PFSK-1 (cell line): ENCODE measurements around the gene DCAF8.

Experiments
- FOXP2 ChIP-seq: optimal IDR thresholded peaks from 2 replicates; pipeline ENCODE3; 2011; ENCODE audit warnings: borderline replicate concordance, control low read depth, inconsistent platforms; ENCODE audit not compliant: insufficient read depth; ENCODE audit errors: extremely low read length, extremely low read depth
- POLR2AphosphoS5 ChIP-seq: IDR thresholded peaks from 2 replicates; pipeline ENCODE4 v1.6.1; 2012; ENCODE audit warnings: low read depth, mild to moderate bottlenecking, control low read depth, low read length, moderate library complexity
- SIN3A ChIP-seq: IDR thresholded peaks from 2 replicates; pipeline ENCODE4 v1.6.1; 2012; ENCODE audit warnings: mild to moderate bottlenecking, low read length, moderate library complexity, borderline replicate concordance; ENCODE audit not compliant: insufficient read depth
- TAF1 ChIP-seq: IDR thresholded peaks from 2 replicates; pipeline ENCODE4 v1.6.1; 2012; ENCODE audit warnings: low read length, control low read depth, borderline replicate concordance; ENCODE audit not compliant: insufficient read depth
- TF ChIP-seq, protein P1 (sequence below), 2 experiments: IDR thresholded peaks; 2 replicates each; pipeline versions ENCODE4 v1.6.1 to v1.8.0; 2011 to 2012; ENCODE audit warnings: low read depth in 2 of 2, low read length in 2 of 2, control low read depth in 1 of 2, inconsistent platforms in 1 of 2, mild to moderate bottlenecking in 1 of 2, moderate library complexity in 1 of 2; ENCODE audit not compliant: insufficient read depth in 1 of 2

DCAF8 gene

DNA sequence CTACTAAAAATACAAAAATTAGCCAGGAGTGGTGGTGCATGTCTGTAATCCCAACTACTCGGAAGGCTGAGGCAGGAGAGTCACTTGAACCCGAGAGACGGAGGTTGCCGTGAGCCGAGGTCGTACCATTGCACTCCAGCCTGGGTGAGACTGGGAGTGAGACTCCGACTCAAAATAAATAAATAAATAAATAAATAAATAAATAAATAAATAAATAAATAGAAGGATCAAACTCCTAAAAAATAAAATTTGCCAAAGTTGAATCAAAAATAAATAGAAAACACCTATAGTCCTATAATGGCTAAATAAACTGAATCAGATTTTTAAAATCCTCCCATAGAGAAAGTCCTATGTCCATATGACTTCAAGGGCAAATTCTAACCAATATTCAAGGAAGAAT is 37.8 kb upstream of the DCAF8 start:
- no peak for TF ChIP-seq FOXP2
- TF ChIP-seq POLR2AphosphoS5: no peak
- TF ChIP-seq, protein P1, sequence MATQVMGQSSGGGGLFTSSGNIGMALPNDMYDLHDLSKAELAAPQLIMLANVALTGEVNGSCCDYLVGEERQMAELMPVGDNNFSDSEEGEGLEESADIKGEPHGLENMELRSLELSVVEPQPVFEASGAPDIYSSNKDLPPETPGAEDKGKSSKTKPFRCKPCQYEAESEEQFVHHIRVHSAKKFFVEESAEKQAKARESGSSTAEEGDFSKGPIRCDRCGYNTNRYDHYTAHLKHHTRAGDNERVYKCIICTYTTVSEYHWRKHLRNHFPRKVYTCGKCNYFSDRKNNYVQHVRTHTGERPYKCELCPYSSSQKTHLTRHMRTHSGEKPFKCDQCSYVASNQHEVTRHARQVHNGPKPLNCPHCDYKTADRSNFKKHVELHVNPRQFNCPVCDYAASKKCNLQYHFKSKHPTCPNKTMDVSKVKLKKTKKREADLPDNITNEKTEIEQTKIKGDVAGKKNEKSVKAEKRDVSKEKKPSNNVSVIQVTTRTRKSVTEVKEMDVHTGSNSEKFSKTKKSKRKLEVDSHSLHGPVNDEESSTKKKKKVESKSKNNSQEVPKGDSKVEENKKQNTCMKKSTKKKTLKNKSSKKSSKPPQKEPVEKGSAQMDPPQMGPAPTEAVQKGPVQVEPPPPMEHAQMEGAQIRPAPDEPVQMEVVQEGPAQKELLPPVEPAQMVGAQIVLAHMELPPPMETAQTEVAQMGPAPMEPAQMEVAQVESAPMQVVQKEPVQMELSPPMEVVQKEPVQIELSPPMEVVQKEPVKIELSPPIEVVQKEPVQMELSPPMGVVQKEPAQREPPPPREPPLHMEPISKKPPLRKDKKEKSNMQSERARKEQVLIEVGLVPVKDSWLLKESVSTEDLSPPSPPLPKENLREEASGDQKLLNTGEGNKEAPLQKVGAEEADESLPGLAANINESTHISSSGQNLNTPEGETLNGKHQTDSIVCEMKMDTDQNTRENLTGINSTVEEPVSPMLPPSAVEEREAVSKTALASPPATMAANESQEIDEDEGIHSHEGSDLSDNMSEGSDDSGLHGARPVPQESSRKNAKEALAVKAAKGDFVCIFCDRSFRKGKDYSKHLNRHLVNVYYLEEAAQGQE (IDR thresholded peaks at IDR 0.05; ENCODE audit: insufficient read depth in 1 of 2, low read depth in 2 of 2, low read length in 2 of 2): no peak
- TF ChIP-seq TAF1: no peak
- TF ChIP-seq SIN3A: no peak

DNA sequence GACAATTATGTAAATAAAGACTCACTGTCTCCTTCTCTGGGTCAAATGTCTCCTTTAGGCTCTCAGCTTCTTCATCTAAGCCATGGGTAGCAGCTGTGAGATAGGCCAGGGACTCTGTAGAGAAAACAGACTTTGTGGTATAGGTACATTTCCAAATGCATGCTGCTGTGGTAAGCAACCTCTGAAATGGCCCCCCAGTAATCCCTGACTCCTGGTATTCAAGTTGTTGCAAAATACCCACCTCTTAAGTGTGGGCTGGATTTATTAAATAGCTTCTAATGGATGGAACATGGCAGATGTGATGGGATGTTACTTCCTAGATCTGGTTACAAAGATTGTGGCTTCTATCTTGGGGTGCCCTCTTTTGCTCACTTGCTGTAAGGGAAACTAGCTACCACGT is 33.7 kb upstream of the DCAF8 start:
- TF ChIP-seq, protein P1 (IDR thresholded peaks at IDR 0.05; ENCODE audit: insufficient read depth in 1 of 2, low read depth in 2 of 2, low read length in 2 of 2): no peak

DNA sequence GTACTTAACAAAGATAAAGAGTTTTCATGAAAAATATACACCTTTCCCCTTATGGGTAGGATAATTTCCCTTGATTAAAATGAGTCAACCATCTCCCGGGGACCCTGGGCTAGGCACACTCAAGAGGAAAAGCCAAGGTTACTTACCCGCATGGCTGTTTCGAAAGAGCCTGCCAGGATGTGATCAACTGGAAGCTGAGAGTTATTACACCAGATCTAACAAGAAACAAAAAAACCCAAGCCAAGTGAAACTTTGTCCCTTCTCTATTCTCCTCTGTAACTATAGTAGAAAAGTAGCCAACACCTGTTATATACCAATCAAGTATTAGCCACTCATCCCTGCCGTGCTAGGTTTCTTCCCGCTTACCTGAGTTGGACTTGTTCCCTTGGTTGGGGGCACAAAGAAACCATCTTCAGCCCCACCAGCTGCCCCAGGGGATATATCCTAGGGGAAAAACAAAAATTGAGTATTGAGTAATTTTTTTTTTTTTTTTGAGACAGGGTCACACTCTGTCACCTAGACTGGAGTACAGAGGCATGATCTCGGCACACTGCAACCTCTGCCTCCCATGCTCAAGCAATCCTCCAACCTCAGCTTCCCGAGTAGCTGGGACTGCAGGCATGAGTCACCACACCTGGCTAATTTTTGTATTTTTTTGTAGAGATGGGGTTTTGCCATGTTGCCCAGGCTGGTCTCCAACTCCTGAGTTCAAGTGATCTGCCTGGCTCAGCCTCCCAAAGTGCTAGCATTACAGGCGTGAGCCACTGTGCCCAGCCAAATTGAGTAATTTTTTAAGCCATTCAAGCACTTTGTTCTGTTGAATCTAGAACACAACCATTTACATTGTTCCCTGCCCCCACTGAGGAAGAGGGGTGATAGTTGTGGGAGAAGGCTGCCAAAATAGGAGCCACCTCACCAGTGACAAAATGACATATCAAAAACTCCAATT is 30.9 kb upstream of the DCAF8 start:
- TF ChIP-seq FOXP2: no peak
- TF ChIP-seq TAF1: no peak
- no peak for TF ChIP-seq SIN3A

DNA sequence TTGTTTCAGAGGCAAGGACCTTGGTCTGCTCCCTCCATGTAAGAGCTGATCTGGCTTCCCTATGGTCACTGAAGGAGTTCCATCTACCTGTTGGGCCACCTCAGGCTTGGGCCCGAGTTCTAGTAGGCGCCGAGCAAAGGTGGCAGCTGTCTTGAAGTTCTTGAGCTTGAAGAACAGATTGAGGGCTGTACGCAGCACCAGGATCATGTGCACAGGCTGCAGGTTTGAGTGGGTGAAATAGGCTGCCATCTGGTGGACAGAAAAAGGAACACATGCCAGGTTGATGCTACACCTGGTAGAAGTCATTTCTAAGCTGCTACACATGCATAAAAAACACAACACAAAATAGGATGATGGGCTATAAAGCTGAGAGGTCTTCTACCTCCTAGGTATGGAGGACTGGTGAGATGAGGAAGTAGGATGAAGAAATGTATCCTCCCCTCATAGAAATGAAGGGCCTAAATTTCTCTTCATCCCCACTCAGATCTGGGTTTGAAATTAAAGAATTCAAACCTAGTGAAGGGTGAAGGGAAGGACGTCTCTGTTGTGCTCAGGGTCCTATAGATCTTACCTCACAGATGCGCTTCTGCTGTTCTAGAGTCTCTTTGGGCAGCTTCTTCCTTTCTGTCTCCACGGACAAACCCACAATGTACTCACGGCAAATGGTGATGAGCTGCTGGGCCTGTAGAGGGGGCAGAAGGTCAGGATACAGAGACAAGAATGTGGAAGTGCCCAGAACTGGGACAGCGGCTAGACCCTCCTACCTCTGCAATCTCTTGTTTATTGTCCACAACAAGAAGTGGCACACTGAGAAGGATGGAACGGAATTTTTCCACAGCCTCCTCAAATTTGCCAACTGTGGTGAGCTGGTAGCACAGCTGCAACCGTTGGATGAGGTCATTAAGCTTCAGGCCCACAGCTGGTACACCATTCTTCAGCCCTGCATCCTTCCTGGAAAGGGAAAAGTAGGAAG is 29.2 kb upstream of the DCAF8 start:
- TF ChIP-seq, protein P1 (IDR thresholded peaks at IDR 0.05; ENCODE audit: insufficient read depth in 1 of 2, low read depth in 2 of 2, low read length in 2 of 2): no peak
- TF ChIP-seq POLR2AphosphoS5: no peak
- no peak for TF ChIP-seq TAF1
- no peak for TF ChIP-seq SIN3A
- no peak for TF ChIP-seq FOXP2

DNA sequence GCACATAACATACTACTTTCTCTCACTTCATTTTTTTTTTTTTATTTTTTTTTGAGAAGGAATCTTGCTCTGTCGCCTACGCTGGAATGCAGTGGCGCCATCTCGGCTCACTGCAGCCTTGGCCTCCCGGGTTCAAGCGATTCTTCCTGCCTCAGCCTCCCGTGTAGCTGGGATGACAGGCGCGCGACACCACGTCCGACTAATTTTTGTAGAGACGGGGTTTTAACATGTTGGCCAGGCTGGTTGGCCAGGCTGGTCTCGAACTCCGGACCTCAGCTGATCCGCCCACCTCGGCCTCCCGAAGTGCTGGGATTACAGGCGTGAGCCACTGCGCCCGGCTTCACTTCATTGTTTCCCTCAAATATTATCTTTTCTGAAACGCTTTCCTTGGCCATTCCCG is 23.2 kb upstream of the DCAF8 start:
- no peak for TF ChIP-seq SIN3A
- TF ChIP-seq TAF1: no peak
- TF ChIP-seq POLR2AphosphoS5: no peak

DNA sequence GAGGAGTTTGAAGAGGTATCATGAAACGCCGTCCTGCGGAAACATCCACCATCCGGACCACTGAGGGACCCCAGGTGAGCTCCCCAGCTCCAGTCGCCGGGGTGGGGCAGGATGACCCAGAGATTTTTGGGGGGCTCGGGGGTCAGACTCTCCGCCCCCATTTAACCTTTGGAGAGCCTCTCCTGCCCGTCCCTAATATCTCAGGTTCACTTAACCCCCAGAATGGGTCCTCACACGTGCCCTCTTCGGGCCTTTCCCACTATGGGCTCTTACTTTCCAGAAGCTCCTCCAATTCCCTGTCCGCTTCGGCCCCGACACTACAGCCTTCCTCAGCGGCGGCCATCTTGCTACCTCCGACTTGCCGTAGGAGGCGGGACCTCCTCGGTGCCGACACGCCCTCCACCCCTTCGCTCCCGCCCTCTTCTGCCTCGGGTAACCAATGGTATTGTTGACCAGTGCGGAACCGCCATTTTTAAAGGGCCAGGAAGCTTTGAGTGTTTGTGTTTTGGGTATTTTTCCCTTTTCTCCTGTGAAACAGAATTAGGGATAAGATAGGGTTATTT is 22.5 kb upstream of the DCAF8 start, which contains the start of gene PEX19:
Gene PEX19 (minus strand): TSS at position 352 of the 563 bp plus-strand sequence. CDS start 9 bp downstream, at position 343.
- TF ChIP-seq, protein P1 (IDR thresholded peaks at IDR 0.05; ENCODE audit: insufficient read depth in 1 of 2, low read depth in 2 of 2, low read length in 2 of 2): no peak
- peak; percentile 91 for TF ChIP-seq TAF1
- TF ChIP-seq POLR2AphosphoS5: peak; percentile 94
- peak; percentile 74 for TF ChIP-seq FOXP2
- TF ChIP-seq SIN3A: peak; percentile 100
